Measurements from ENCODE around the gene LMLN.
"Not testable (repeated sequence)": the region's sequence is repeated elsewhere in the genome, so short reads cannot be mapped to it uniquely, and the experiment has no call there.

Gene LMLN

DNA sequence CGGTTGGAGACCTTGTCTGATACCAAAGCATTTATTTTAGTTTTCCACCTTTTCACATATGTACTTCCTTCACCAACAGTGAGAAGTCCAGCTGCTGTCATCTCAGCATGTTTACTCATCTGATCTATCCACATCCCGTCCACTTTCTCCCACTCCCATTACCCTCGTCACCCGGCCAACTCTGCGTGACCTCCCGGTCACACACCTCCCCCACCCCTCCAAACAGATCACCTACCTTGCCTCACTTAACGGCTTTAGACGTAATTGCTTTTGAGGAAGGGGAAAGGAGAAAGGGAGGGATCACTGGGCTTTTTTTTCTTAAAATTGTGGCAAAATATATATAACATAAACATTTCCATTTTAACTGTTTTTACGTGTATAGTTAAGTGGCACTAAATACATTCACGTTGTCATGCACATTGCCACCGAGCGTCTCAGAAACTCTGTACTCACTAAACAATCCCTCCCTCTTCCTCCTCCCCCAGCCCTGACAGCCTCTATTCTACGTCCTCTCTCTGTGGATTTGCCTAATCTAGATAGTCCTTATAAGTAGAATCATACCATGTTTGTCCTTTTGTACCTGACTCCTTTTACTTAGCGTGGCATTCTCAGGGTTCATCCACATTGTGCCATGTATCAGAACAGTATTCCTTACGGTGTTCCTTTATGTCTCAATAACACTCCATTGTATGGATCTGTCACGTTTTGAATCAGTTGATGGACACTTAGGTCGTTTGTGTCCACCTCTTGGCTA is 67.2 kb downstream of the LMLN start:
- no peak for DNase-seq (ENCODE audit: low read depth)

DNA sequence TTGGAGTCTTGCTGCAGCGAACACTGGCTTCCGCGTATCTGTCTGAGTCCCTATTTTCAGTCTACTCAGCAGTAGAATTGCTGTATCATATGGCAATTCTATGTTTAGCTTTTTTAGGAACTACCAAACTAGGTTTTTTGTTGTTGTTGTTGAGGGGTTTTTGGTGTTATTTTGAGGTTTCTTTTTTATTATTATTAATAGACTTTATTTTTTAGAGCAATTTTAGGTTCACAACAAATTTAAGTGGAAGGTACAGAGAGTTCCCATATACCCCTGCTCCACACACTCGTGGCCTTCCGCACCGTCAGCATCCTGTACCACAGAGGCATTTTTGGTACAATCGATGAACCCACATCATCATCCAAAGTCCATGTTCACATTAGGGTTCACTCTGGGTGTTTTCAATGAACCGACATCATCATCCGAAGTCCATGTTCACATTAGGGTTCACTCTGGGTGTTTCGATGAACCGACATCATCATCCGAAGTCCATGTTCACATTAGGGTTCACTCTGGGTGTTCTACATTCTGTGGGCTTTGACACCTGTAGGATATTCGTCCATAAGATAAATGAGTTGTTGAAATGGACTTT is 67.9 kb downstream of the LMLN start:
- no peak for DNase-seq (ENCODE audit: low read depth)

DNA sequence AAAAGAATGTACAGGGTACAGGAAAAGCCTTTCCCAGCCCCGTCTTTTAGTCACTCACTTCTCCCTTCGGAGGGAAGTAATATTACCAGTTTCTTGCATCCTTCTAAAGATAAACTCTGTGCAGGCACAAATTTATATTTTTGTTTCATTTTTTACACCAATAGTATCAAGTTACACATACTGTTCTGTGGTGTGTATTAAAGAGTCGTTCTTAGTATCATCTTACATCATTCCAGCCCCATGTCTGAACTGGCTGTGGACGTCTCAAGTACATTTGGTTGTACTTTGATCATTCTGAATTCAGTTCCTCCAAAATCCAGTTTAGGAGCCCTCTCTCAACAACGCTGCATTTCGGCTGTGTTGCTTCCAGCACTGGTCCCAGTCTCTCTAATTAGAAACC is 68.7 kb downstream of the LMLN start:
- DNase-seq (ENCODE audit: low read depth) = peak; percentile 16

DNA sequence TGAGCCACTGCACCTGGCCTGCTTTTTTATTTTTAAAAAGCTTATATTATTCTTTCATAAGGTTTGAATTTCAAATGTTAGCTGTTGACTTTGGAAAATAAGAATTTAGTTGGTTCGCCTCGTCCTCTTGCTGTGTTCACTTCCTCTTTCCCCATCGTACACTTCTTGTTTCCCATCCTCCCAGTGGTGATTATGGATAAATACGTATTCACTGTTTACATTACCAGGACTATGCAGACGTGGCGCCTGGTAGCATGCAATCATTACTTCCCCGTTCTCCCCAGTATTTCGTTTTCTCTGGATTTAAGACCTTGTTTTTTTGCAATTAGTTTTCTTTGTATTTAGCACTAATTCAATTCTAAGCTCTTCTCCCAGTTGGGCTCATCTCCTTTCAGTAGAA is 70.1 kb downstream of the LMLN start:
- no peak for DNase-seq (ENCODE audit: low read depth)

DNA sequence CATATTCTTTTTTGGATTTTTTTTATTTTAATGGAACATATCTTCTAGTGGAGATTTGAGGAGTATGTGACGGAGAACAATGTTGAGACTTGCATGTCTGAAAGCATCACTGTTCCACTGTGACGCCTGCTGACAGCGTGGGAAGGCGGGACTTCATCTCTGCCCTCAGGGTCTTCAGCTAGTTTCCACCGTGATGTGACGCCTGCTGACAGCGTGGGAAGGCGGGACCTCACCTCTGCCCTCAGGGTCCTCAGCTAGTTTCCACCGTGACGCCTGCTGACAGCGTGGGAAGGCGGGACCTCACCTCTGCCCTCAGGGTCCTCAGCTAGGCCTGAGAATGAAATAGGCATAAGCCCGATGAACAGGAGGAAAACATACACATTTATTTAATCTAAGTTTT is 70.7 kb downstream of the LMLN start:
- DNase-seq (ENCODE audit: low read depth) = no peak

DNA sequence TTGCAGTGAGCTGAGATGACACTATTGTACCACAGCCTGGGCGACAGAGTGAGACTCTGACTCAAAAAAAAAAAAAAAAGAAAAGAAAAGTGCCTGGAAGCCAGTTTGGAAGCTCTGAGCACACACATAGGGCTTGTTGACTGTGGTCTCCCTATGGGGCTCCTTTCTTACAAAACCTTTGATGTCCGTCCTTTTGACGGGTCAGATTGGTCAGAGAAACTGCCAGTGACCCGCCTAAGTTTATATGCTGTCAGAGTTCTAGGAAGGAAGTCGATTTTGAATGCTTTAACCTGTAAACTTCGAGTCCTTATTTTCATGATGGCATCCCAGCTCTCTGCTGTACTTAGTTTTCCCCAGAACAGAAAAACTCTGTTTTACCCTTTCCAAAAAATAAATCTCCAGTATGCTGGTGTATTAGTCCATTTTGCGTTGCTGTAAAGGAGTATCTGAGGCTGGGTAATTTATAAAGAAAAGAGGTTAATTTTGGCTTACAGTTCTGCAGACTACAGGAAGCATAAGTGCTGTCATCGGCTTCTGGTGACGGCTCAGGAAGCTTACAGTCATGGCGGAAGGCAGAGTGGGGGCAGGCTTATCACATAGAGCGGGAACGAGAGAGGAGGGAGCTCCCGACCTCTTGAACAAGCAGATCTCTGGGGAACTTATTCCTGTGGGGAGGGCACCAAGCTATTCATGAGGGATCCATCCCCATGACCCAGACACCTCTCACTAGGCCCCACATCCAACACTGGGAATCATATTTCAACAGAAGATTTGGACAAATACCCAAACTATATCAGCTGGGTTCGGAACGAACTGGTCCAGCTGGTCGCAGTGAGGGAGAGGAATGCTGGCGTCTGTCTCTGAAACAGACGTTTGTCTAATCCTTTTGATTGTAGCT is 72.3 kb downstream of the LMLN start:
- DNase-seq (ENCODE audit: low read depth) = no peak

DNA sequence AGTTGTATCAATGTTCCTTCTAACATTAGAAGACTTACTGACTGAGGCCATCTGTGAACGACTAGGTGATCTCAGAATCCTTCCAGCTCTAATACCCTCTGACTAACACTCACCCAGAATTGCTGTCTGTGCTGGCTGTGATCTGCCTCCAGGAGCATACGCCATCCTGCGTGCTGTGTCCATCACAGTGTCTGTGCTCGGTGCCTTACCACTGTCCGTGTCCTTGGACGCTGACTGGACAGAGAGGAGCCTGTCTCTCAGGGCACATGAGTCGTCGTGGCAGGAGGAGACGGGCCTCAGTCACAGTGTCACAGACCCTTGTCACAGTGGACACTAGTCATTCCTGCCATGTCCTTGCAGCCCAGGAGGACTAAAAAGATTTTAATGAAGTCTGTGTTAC is 83.1 kb downstream of the LMLN start:
- no peak for DNase-seq (ENCODE audit: low read depth)

DNA sequence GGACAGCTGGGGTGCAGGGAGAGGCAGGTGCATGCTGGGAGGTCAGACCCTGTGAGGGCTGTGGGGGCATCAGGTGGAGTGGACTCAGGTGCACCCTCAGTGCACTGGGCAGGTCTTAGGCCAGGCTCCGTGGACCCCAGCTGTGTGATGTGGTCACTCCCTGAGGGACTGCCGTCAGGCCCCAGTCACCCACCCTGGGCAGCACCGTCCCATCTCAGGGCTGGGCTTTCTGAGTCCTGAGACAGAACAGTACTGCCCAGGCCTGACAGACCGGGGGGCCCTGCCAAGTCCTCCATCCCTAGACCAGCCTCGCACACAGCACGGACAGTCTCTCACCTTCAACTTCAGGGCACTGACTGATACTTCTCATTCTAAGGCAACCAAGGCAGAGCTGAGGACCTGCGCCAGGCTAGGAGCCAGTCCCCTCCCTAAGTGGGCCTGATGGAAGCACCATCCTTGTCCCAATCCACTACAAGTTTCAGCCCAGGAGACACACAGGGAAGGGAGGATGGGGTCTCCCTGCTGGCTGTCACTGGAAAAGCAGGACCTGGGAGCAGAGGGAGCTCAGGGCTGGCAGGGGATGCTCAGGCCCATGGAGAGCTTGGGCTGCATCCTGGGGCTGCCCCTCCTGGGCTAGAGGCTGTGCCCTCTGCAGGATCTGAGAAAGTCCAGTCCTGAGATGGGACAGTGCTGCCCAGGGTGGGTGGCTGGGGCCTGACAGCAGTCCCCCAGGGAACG is 86.3 kb downstream of the LMLN start:
- DNase-seq (ENCODE audit: low read depth) = no peak

DNA sequence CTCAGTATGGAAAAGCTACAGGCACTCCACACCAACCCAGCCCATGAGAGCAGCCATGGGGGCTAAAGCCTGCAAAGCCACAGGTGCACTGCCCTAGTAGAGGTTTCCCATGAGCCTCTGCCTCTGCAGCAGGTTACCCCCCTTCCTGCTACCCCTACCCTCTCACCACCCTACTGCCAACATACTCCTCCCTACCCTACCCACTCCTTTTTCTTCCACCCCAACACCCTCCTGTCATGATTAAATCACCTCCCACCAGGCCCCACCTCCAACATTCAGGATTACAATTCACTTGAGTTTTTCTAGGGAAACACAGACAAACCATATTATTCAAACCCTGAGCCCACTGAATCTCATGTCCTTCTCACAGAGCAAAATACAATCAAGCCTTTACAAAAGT is 88.4 kb downstream of the LMLN start:
- DNase-seq (ENCODE audit: low read depth) = no peak

DNA sequence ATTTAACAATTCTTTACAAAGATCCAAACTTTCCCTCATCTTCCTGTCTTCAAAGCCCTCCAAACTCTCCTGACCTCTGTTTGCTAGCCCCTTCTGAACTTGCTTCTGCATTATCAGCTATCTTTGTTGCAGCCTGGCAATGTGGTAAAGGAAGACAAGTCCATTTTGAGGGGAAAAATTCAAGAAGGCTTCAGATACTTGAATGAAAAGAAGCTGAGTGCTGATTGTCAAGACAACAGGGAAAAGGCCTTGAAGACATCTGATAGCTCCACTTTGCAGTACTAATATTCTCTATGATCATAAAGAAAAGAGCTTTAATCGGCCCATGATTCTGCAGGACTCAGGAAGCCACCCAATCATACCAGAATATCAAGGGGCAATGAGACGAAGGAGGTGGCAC is 91.8 kb downstream of the LMLN start:
- DNase-seq (ENCODE audit: low read depth) = no peak

DNA sequence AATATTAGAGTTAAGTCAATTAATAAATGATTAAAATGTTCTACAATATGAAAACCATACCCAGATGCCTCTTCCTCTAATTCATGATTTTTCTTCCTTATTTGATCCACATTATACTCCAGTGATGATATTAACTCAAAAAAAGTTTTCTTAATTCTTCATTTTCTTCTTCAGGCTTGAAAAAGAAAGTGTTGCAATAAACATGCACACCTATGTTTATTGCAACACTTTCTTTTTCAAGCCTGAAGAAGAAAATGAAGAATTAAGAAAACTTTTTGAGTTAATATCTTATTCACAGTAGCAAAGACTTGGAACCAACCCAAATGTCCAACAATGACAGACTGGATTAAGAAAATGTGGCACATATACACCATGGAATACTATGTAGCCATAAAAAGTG is 93.4 kb downstream of the LMLN start:
- DNase-seq (ENCODE audit: low read depth) = not testable (repeated sequence)

DNA sequence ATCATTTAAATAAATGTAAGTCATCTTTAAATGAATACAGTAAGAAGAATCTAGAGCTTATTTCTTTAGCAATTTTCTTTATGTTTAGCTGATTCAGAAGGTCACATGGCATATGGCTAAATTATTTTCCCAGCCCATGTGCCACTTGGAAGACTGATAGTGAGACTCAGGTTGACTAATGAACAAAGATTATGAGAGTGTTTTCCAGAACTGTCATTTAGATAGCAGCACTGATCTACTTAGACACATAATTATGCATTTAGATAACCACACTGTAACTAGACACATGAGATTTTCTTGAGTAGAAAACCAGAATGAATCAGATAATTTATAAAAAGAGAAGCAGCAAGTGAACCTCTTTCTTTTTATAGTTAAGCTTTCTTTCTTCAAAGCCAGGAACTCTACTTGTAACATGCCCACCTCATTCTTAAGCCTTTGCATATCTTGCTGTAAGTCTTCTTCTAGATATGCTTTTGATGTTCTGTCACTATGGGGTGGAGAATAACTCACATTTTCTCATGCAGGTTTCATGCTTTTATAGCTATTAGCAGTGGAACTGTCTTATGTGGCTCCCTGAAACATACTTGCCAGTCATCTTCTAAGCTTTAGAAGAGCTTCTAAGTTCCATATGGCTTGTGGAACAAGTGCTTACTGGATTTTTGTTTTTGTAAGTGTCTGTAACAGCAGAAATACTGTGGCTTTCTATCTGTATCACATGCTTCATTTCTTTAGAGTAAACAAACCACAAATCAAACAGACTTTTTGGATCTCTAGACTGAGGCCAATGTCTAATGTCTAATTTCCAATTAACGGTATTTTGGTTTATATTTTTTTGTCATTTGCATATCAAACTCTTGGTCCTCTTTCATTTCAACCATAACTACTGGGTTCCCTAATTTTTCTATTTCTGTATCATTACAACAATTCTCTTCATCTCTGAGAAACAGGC is 101.4 kb downstream of the LMLN start:
- DNase-seq (ENCODE audit: low read depth) = no peak

DNA sequence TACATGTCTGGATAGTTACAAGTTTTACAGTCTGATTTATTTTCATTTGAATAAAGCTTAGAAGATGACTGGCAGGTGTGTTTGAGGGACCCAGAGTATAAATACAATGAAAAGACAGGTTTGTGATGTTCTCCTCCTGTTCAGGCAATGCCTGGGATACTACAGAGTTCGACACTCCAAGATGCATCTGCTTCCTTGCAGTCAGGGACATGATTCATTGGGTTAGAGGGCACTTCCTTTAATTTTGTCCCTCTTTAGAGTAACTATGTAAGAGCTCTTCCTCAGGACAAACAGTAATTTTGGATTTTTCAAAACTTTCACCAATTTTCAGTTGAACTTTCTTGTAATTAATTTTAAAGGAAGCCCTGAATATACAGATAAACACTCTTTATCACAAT is 102.0 kb downstream of the LMLN start:
- no peak for DNase-seq (ENCODE audit: low read depth)

DNA sequence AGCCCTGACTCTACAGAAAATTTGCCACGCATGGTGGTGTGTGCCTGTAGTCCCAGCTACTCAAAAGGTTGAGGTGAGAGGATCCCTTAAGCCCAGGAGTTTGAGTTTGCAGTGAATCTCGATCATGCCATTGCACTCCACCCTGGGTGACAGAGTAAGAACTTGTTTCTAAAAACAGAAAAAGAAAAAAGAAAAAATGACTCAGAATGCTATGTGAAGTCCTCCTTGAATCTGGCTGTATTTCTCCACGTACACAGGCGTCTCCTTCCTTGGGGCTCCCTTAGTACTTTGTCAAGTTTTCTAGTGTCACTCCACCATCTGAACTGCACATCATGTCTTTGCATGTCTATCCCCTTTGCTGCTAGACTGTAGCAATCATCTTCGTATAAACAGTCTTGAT is 104.4 kb downstream of the LMLN start:
- no peak for DNase-seq (ENCODE audit: low read depth)

DNA sequence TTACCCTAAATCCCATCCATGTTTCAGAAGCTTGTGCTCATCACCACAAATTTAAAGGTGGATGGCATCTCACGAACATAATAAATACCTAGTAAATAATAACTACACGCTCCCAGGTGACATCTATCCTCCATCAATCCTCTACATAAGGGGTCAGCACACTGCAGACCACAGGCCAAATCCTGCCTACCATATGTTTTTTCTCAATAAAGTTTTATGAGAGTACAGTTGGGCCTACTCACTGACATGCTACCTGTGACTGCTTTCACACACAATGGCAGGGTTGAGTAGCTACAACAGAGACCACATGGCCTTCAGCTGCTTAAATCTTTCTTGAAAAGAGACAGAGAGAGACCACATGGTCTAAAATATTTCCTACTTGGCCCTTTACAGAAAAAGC is 105.9 kb downstream of the LMLN start:
- no peak for DNase-seq (ENCODE audit: low read depth)

DNA sequence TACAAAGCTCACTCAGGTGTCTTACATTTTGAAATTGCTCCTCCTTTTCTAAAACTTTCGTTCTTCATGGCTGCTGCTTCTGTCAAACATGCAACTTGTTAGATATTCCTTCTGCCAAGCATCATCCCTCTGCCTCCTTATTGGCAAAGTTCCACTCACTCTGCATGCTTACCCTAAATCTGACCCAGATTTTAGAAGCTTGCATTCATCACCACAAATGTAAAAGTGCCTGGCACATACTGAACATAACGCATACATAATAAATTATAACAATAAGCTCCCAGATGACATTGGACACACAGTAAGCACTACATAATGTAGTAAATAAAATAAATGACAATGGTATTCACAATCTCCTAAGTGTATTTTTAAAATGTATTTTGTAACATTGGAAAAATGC is 107.4 kb downstream of the LMLN start:
- no peak for DNase-seq (ENCODE audit: low read depth)

DNA sequence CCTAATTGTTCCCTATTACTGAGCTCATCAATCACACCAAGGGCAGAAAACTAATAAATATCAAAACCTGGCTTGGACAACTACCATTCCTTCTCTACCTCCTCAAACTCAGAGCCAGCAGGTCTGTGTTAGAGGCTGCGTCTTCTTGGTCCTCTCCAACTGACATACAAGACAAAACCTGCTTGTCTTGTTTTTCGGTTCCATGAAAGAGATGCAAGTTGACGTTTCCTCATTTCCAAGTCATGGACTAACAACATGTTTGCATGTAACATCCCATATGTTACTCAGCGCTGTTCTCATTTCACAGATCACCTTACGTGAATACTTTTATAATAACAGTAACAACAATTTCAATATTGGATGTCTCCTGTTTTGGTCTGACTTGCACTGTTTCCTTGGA is 110.9 kb downstream of the LMLN start:
- DNase-seq (ENCODE audit: low read depth) = no peak

DNA sequence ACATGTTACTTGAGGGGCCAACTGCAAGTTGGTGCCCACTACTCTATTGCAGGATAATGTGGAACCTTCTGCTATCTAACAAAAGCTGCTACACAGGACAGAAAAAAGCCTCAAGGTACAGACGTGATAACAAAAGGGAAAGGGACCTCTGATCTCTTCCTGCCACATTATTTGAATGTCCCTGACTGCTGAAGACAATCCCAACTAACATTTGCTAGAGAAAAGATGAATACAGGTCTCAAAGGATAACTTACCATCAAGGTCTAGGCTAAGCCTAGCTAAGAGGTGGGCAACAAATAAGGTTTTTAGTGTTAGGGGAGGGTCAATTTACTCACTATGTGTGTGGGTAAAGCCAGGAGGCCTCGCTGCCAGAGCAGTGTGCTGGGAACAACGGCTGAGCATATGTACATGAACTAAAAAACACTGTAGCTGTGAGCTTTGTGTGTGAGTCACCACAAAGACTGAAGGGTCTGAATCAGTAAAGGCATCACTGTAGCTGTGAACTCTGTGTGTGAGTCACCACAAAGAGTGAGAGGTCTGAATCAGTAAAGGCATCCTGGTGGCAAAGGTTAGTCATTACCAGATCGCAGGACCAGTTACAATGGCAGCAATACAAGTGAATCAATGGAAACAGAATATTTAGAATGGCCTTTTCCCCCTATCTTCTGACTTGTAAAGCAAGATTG is 111.7 kb downstream of the LMLN start:
- DNase-seq (ENCODE audit: low read depth) = peak; percentile 85

DNA sequence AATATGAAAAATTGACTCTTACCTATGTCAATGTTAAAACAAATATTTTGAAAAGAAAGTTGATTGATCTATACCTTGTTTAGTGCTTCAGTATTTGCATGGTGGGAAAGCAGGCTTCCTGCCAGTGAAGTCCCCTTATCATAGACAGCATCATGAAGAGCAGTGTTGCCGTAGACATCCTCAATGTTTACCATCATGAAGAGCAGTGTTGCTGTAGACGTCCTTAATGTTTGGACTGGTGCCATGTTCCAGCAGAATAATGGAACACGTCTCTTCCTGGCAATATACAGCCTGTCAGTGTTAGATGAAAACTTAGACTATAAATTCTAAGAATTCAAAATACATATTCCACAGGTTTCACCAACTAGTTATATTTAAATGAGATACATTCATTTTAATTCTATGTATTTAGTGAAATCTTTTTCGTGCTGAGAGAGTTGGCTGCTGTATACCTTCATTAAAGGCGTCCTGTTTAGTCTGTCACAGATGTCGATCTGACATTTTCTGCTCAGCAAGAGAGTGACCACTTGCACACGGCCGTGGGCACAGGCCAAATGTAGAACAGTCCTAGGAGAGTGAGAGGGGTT is 116.8 kb downstream of the LMLN start:
- no peak for DNase-seq (ENCODE audit: low read depth)

All from stromal cell of bone marrow (primary cell).